ENCODE measurements around the gene WRNIP1. TPM values are rescaled to one million over a fixed set of nuclear protein-coding genes. Genes with fewer than 3 reads are reported as not detected.

Gene WRNIP1
- total and polyA plus RNA-seq, 7 donors = 41.0 to 56.6 (median 47.3) TPM

GRCh38 chr6:2810092-2810671 is 45.0 kb downstream of the WRNIP1 start:
- Histone ChIP-seq H3K27me3 (no peaks in the 10 kb centered on the region), H3K27ac (no peak overlapping the region), H3K9me3 (no peaks in the 10 kb centered on the region), H3K36me3 (no peaks in the 10 kb centered on the region), H3K4me1 (no peaks in the 10 kb centered on the region), H3K4me3 (no peak overlapping the region)
- no peak for TF ChIP-seq POLR2A (IDR thresholded peaks at IDR 0.05)
- no peak for TF ChIP-seq POLR2AphosphoS5 (IDR thresholded peaks at IDR 0.05)
- no peak for TF ChIP-seq EP300 (IDR thresholded peaks at IDR 0.05)
- no peak for TF ChIP-seq CTCF (IDR thresholded peaks at IDR 0.05)
- WGBS, 2 donors = 20 to 63% methylated on average over 9 of the region's 9 CpGs
- intact Hi-C loops (cut with DNase I) = no loop called here
- no peak for DNase-seq

DNA sequence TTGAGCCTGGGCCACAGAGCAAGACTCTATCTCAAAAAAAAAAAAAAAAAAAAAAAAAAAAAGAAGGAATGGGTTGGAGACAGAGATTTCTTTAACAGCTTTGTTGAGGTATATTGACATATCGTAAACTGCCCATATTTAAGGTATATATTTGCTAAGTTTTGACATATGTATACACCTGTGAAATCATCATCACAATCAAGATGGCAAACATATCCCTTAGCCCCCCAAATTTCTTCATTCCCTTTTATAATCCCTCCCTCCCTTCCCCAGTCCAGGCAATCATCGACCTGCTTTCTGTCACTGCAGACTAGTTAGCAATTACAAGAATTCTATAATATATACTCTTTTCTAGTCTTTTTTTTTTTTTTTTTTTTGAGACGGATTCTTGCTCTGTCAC is 47.5 kb downstream of the WRNIP1 start:
- no peak for TF ChIP-seq POLR2A (IDR thresholded peaks at IDR 0.05)
- no peak for TF ChIP-seq CTCF (IDR thresholded peaks at IDR 0.05)
- TF ChIP-seq POLR2AphosphoS5 (IDR thresholded peaks at IDR 0.05) = no peak
- no peak for TF ChIP-seq EP300 (IDR thresholded peaks at IDR 0.05)
- intact Hi-C loops (cut with DNase I) = no loop called here

DNA sequence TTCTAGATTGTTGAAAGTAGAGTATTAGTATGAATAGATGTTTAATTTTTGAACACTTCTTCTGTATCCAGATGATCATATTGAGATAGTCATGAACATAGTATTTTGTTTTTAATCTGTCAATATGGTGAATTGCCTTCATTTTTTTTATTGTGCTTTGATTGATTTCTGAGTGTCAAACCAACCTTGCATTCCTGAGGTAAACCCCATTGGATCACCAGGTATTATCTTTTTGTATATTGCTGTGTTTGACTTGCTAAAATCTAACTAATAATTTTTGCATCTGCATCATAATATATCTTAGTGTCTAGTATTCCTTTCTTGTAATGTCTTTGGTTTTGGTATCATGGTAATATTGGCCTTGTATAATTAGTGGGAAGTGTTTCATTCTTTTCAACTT is 51.0 kb downstream of the WRNIP1 start:
- H3K9me3 ChIP-seq = peaks cover 0 to 6% (median 1%) of the 10 kb centered on the region in 4 donors
- TF ChIP-seq POLR2AphosphoS5 (IDR thresholded peaks at IDR 0.05) (no peak), EP300 (IDR thresholded peaks at IDR 0.05) (no peak), POLR2A (IDR thresholded peaks at IDR 0.05) (no peak), CTCF (IDR thresholded peaks at IDR 0.05) (no peak)
- no peaks in the 10 kb centered on the region for H3K36me3 ChIP-seq

More for the DNA sequence above, 47.5 kb downstream of the WRNIP1 start:
- Histone ChIP-seq H3K9me3 (peaks cover 0 to 6% (median 1%) of the 10 kb centered on the region in 4 donors), H3K36me3 (no peaks in the 10 kb centered on the region), H3K27ac (no peak overlapping the region), H3K4me1 (peaks cover 0 to 3% (median 1%) of the 10 kb centered on the region in 4 donors), H3K4me3 (no peak overlapping the region), H3K27me3 (no peaks in the 10 kb centered on the region)
- DNase-seq = no peak
- WGBS, 2 donors = 50 to 77% methylated on average over 3 of the region's 3 CpGs

GRCh38 chr6:2817903-2818443 is 52.8 kb downstream of the WRNIP1 start:
- DNase-seq = no peak
- no peaks in the 10 kb centered on the region for H3K36me3 ChIP-seq
- H3K27ac ChIP-seq = peak overlapping the region; percentile 38 to 60 (median 46)
- peak in 1 of 4 donors; percentile 30 for TF ChIP-seq POLR2AphosphoS5 (IDR thresholded peaks at IDR 0.05)
- no peak for TF ChIP-seq CTCF (IDR thresholded peaks at IDR 0.05)
- peaks cover 0 to 22% (median 17%) of the 10 kb centered on the region in 4 donors for H3K4me1 ChIP-seq
- no peaks in the 10 kb centered on the region for H3K27me3 ChIP-seq
- intact Hi-C loops (cut with DNase I) = no loop called here
- WGBS, 2 donors = 8 to 49% methylated on average over 4 of the region's 4 CpGs
- H3K9me3 ChIP-seq = peaks cover 0 to 6% (median 1%) of the 10 kb centered on the region in 4 donors
- H3K4me3 ChIP-seq = no peak overlapping the region

More for the DNA sequence above, 51.0 kb downstream of the WRNIP1 start:
- no peak for DNase-seq
- Histone ChIP-seq H3K4me3 (no peak overlapping the region), H3K27me3 (no peaks in the 10 kb centered on the region), H3K27ac (no peak overlapping the region), H3K4me1 (peaks cover 0 to 22% (median 17%) of the 10 kb centered on the region in 4 donors)
- intact Hi-C loops (cut with DNase I) = no loop called here

Data from sigmoid colon (tissue), 7 donors.